ENCODE data around the gene MYOM1.

MYOM1 gene

GRCh38 chr18:3164381-3164780, 55.4 kb downstream of the MYOM1 start:
- H3K4me3 ChIP-seq (ENCODE audit: low read depth, low read length): no peak overlapping the region
- DNase-seq (ENCODE audit: low read depth): no peak
- in situ Hi-C loops (cut with HindIII; ENCODE audit: low sequenced_read_pairs): no loop called here
- no peak for TF ChIP-seq CTCF (IDR thresholded peaks at IDR 0.05; ENCODE audit: low read depth, low read length, missing control alignments)

- TF ChIP-seq CTCF (IDR thresholded peaks at IDR 0.05; ENCODE audit: low read depth, low read length, missing control alignments): no peak
- no peak for DNase-seq (ENCODE audit: low read depth)
- no peak overlapping the region for H3K4me3 ChIP-seq (ENCODE audit: low read depth, low read length)
- in situ Hi-C loops (cut with HindIII; ENCODE audit: low sequenced_read_pairs): no loop called here
These were observed 55.8 kb downstream of the MYOM1 start for GRCh38 chr18:3163968-3164367.

- DNase-seq (ENCODE audit: low read depth): no peak
- no peak overlapping the region for H3K4me3 ChIP-seq (ENCODE audit: low read depth, low read length)
- no peak for TF ChIP-seq CTCF (IDR thresholded peaks at IDR 0.05; ENCODE audit: low read depth, low read length, missing control alignments)
- in situ Hi-C loops (cut with HindIII; ENCODE audit: low sequenced_read_pairs): no loop called here
These were observed 57.6 kb downstream of the MYOM1 start for GRCh38 chr18:3162181-3162580.

- no peak for TF ChIP-seq CTCF (IDR thresholded peaks at IDR 0.05; ENCODE audit: low read depth, low read length, missing control alignments)
- in situ Hi-C loops (cut with HindIII; ENCODE audit: low sequenced_read_pairs): no loop called here
- no peak overlapping the region for H3K4me3 ChIP-seq (ENCODE audit: low read depth, low read length)
These were observed 59.9 kb downstream of the MYOM1 start for GRCh38 chr18:3159830-3160229.

GRCh38 chr18:3157606-3158005, 62.2 kb downstream of the MYOM1 start:
- no peak for DNase-seq (ENCODE audit: low read depth)
- in situ Hi-C loops (cut with HindIII; ENCODE audit: low sequenced_read_pairs): no loop called here
- TF ChIP-seq CTCF (IDR thresholded peaks at IDR 0.05; ENCODE audit: low read depth, low read length, missing control alignments): no peak
- H3K4me3 ChIP-seq (ENCODE audit: low read depth, low read length): no peak overlapping the region

More at GRCh38 chr18:3159830-3160229, 59.9 kb downstream of the MYOM1 start:
- DNase-seq (ENCODE audit: low read depth): no peak

- TF ChIP-seq CTCF (IDR thresholded peaks at IDR 0.05; ENCODE audit: low read depth, low read length, missing control alignments): no peak
- DNase-seq (ENCODE audit: low read depth): no peak
- no peak overlapping the region for H3K4me3 ChIP-seq (ENCODE audit: low read depth, low read length)
- in situ Hi-C loops (cut with HindIII; ENCODE audit: low sequenced_read_pairs): no loop called here
These were observed 62.7 kb downstream of the MYOM1 start for GRCh38 chr18:3157086-3157485.

- no peak for DNase-seq (ENCODE audit: low read depth)
- no peak overlapping the region for H3K4me3 ChIP-seq (ENCODE audit: low read depth, low read length)
- in situ Hi-C loops (cut with HindIII; ENCODE audit: low sequenced_read_pairs): no loop called here
- TF ChIP-seq CTCF (IDR thresholded peaks at IDR 0.05; ENCODE audit: low read depth, low read length, missing control alignments): no peak
These were observed 63.5 kb downstream of the MYOM1 start for GRCh38 chr18:3156325-3156640.
